Subcutaneous abdominal adipose tissue (tissue), 5 donors: Measurements from ENCODE around the gene HAL.
"Not testable (repeated sequence)": the region's sequence is repeated elsewhere in the genome, so short reads cannot be mapped to it uniquely, and the experiment has no call there.

Experiments used
- H3K27ac ChIP-seq: one replicate; pipeline ENCODE4 v1.7.0; 2013; ENCODE audit warnings: low read depth, mild to moderate bottlenecking, inconsistent platforms, low read length, moderate library complexity
- H3K27me3 ChIP-seq, 5 donors: one replicate each; pipeline ENCODE4 v1.7.0; 2013; ENCODE audit warnings: low read length in 5 of 5, inconsistent platforms in 1 of 5; ENCODE audit not compliant: control insufficient read depth in 5 of 5, insufficient read depth in 4 of 5
- H3K36me3 ChIP-seq, 5 donors: one replicate each; pipeline ENCODE4 v1.7.0; 2013; ENCODE audit warnings: low read length in 5 of 5; ENCODE audit not compliant: control insufficient read depth in 5 of 5, insufficient read depth in 5 of 5
- H3K4me1 ChIP-seq, 5 donors: one replicate each; pipeline ENCODE4 v1.7.0; 2013; ENCODE audit warnings: low read length in 5 of 5, mild to moderate bottlenecking in 3 of 5, moderate library complexity in 1 of 5; ENCODE audit not compliant: control insufficient read depth in 5 of 5, insufficient read depth in 5 of 5
- H3K4me3 ChIP-seq, 5 donors: one replicate each; pipeline ENCODE4 v1.7.0; 2013; ENCODE audit warnings: low read length in 5 of 5, low read depth in 1 of 5
- H3K9ac ChIP-seq, 5 donors: one replicate each; pipeline ENCODE4 v1.7.0; 2013; ENCODE audit warnings: low read length in 5 of 5, mild to moderate bottlenecking in 4 of 5, moderate library complexity in 3 of 5
- H3K9me3 ChIP-seq, 5 donors: one replicate each; pipeline ENCODE4 v1.7.0; 2013; ENCODE audit warnings: low read length in 5 of 5; ENCODE audit not compliant: control insufficient read depth in 5 of 5
- donor health status: healthy.
- donor health status: healthy.
- donor health status: healthy.
- donor health status: healthy.
- donor health status: healthy.

Gene HAL

GRCh38 chr12:95978351-95978750 lies 17.8 kb downstream of the HAL start:
- Histone ChIP-seq H3K9ac (no peak overlapping the region), H3K36me3 (no peaks in the 10 kb centered on the region), H3K27ac (no peak overlapping the region), H3K4me3 (no peak overlapping the region), H3K9me3 (no peaks in the 10 kb centered on the region), H3K4me1 (no peaks in the 10 kb centered on the region), H3K27me3 (no peaks in the 10 kb centered on the region)

- Histone ChIP-seq H3K9ac (no peak overlapping the region), H3K4me1 (no peaks in the 10 kb centered on the region), H3K27me3 (no peaks in the 10 kb centered on the region), H3K36me3 (no peaks in the 10 kb centered on the region), H3K9me3 (no peaks in the 10 kb centered on the region), H3K4me3 (no peak overlapping the region), H3K27ac (no peak overlapping the region)
These were observed 18.3 kb downstream of the HAL start for GRCh38 chr12:95977764-95978305.

- H3K27ac ChIP-seq, result no peak overlapping the region
- no peaks in the 10 kb centered on the region for H3K9me3 ChIP-seq
- H3K36me3 ChIP-seq, result no peaks in the 10 kb centered on the region
- H3K27me3 ChIP-seq, result no peaks in the 10 kb centered on the region
- no peak overlapping the region for H3K4me3 ChIP-seq
- no peak overlapping the region for H3K9ac ChIP-seq
- H3K4me1 ChIP-seq, result no peaks in the 10 kb centered on the region
These were observed 19.7 kb downstream of the HAL start for GRCh38 chr12:95976416-95976832.

- H3K4me3 ChIP-seq, result no peak overlapping the region
- H3K9me3 ChIP-seq, result no peaks in the 10 kb centered on the region
- no peaks in the 10 kb centered on the region for H3K36me3 ChIP-seq
- no peak overlapping the region for H3K27ac ChIP-seq
- H3K9ac ChIP-seq, result no peak overlapping the region
- H3K27me3 ChIP-seq, result no peaks in the 10 kb centered on the region
- no peaks in the 10 kb centered on the region for H3K4me1 ChIP-seq
These were observed 20.7 kb downstream of the HAL start for GRCh38 chr12:95975491-95975890.

GRCh38 chr12:95974358-95974757 lies 21.8 kb downstream of the HAL start:
- Histone ChIP-seq H3K27ac (no peak overlapping the region), H3K27me3 (no peaks in the 10 kb centered on the region), H3K4me3 (no peak overlapping the region), H3K36me3 (no peaks in the 10 kb centered on the region), H3K4me1 (no peaks in the 10 kb centered on the region), H3K9me3 (no peaks in the 10 kb centered on the region), H3K9ac (no peak overlapping the region)

- Histone ChIP-seq H3K9me3 (no peaks in the 10 kb centered on the region), H3K9ac (no peak overlapping the region), H3K4me1 (no peaks in the 10 kb centered on the region), H3K27ac (no peak overlapping the region), H3K27me3 (no peaks in the 10 kb centered on the region), H3K4me3 (no peak overlapping the region), H3K36me3 (no peaks in the 10 kb centered on the region)
These were observed 23.2 kb downstream of the HAL start for GRCh38 chr12:95972832-95973456.

- Histone ChIP-seq H3K9ac (no peak overlapping the region), H3K4me1 (no peaks in the 10 kb centered on the region), H3K27ac (no peak overlapping the region), H3K4me3 (no peak overlapping the region), H3K36me3 (no peaks in the 10 kb centered on the region), H3K9me3 (no peaks in the 10 kb centered on the region), H3K27me3 (no peaks in the 10 kb centered on the region)
These were observed 25.2 kb downstream of the HAL start for GRCh38 chr12:95970905-95971304.

- not testable (repeated sequence) for H3K9ac ChIP-seq, H3K9me3 ChIP-seq, H3K27me3 ChIP-seq, H3K27ac ChIP-seq, H3K4me3 ChIP-seq, H3K36me3 ChIP-seq, H3K4me1 ChIP-seq
These were observed 27.0 kb downstream of the HAL start for GRCh38 chr12:95969116-95969515.

GRCh38 chr12:95967301-95967700 lies 28.8 kb downstream of the HAL start:
- no peaks in the 10 kb centered on the region for H3K4me1 ChIP-seq
- no peaks in the 10 kb centered on the region for H3K36me3 ChIP-seq
- no peak overlapping the region for H3K9ac ChIP-seq
- H3K9me3 ChIP-seq, result no peaks in the 10 kb centered on the region
- no peak overlapping the region for H3K27ac ChIP-seq
- H3K27me3 ChIP-seq, result no peaks in the 10 kb centered on the region
- H3K4me3 ChIP-seq, result no peak overlapping the region

GRCh38 chr12:95966287-95966870 lies 29.8 kb downstream of the HAL start:
- Histone ChIP-seq H3K36me3 (no peaks in the 10 kb centered on the region), H3K9me3 (no peaks in the 10 kb centered on the region), H3K4me3 (no peak overlapping the region), H3K9ac (no peak overlapping the region), H3K27ac (no peak overlapping the region), H3K4me1 (no peaks in the 10 kb centered on the region), H3K27me3 (no peaks in the 10 kb centered on the region)
